ENCODE measurements around the gene PPP2R5C. TPM values are rescaled to one million over a fixed set of nuclear protein-coding genes. Genes with fewer than 3 reads are reported as not detected.

Gene PPP2R5C
- total RNA-seq, 1 experiment from 2014 or later, result 93.0 TPM

DNA sequence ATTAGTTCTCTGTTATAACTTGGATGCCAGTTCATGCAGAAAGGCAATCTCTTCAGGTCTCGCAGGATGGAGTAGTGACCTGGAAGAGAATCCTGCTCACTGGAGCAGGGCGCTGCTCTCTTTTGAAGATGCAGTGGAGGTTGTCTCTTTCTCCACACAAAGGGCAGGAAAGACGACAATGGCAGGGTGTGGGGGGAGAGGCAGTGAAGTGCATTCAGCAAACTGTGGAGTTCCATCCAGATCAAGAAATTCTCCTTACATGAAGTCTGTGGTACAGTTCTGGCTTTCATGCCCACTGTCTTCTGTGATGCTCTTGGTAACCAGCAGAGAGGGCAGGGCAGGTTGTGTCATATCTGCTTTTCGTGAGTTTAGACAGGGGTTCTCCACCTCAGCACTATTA is 6.6 kb upstream of the PPP2R5C start:
- no peak overlapping the region for H4K5ac ChIP-seq (ENCODE audit: insufficient read length, low read depth, low read length)
- H3K79me2 ChIP-seq (ENCODE audit: insufficient read depth, low read length), result no peaks in the 10 kb centered on the region
- Mint-ChIP-seq H3K36me3 (ENCODE audit: insufficient read depth in 1 of 3, low read depth in 3 of 3) (no peaks in the 10 kb centered on the region), H3K4me1 (peaks cover 7 to 11% of the 10 kb centered on the region in 2 experiments), H3K9me3 (peaks cover 5 to 10% of the 10 kb centered on the region in 2 experiments; a peak in 4 of 5 replicates), H3K4me3 (no peak overlapping the region), H3K27me3 (ENCODE audit: low read depth) (peaks cover 49% of the 10 kb centered on the region), H3K27ac (no peak overlapping the region)
- no peak overlapping the region for H2BK12ac ChIP-seq (ENCODE audit: insufficient read length, low read depth, low read length)
- DNase-seq, result no peak
- H3K23me2 ChIP-seq (ENCODE audit: insufficient read length, low read depth, low read length, poor library complexity, severe bottlenecking), result peaks cover under 1% of the 10 kb centered on the region
- H3K9ac ChIP-seq (ENCODE audit: extremely low read depth, insufficient read length, low read length), result no peak overlapping the region
- H3K4ac ChIP-seq (ENCODE audit: low read depth, low read length), result no peak overlapping the region
- no peaks in the 10 kb centered on the region for H3K4me1 ChIP-seq (ENCODE audit: insufficient read depth, low read length)
- no peak overlapping the region for H3K56ac ChIP-seq (ENCODE audit: insufficient read length, low read depth, low read length)
- H3K18ac ChIP-seq (ENCODE audit: insufficient read length, low read depth, low read length), result no peak overlapping the region
- no peak overlapping the region for H4K91ac ChIP-seq (ENCODE audit: insufficient read length, low read depth, low read length)
- H2BK5ac ChIP-seq (ENCODE audit: insufficient read length, low read length), result no peak overlapping the region
- WGBS (ENCODE audit: extremely low coverage, insufficient read length, low lambda C conversion rate), result no CpG with 5 or more reads among the region's 4 CpGs
- H3K27me3 ChIP-seq (ENCODE audit: insufficient read depth, low read length), result peaks cover 4% of the 10 kb centered on the region; the same call in 1 of the 2 replicates
- H2AFZ ChIP-seq (ENCODE audit: low read length), result no peak overlapping the region
- H3K79me1 ChIP-seq (ENCODE audit: insufficient read depth, low read depth, low read length, poor library complexity, severe bottlenecking), result no peaks in the 10 kb centered on the region
- no peak overlapping the region for H2BK20ac ChIP-seq (ENCODE audit: low read depth, low read length, poor library complexity, severe bottlenecking)
- H3K4me2 ChIP-seq (ENCODE audit: insufficient read depth, insufficient read length, low read length), result no peak overlapping the region
- H3K23ac ChIP-seq (ENCODE audit: insufficient read length, low read depth, low read length), result no peak overlapping the region
- H3T11ph ChIP-seq (ENCODE audit: low read length), result no peak overlapping the region
- H3K9me3 ChIP-seq (ENCODE audit: control insufficient read depth, low read depth, low read length), result no peaks in the 10 kb centered on the region
- H4K8ac ChIP-seq (replicated peaks; ENCODE audit: insufficient read length, low read depth, low read length), result no peak overlapping the region
- no peak for TF ChIP-seq CTCF (conservative IDR thresholded peaks at IDR 0.05)
- no peak overlapping the region for H3K14ac ChIP-seq (ENCODE audit: insufficient read depth, low read length)
- no peak overlapping the region for H2BK120ac ChIP-seq (ENCODE audit: low read depth, low read length, poor library complexity, severe bottlenecking)
- no peaks in the 10 kb centered on the region for H4K20me1 ChIP-seq (ENCODE audit: control insufficient read depth, insufficient read depth, insufficient read length)
- H2BK15ac ChIP-seq (ENCODE audit: low read depth, low read length), result no peak overlapping the region
- no peak overlapping the region for H3K27ac ChIP-seq (ENCODE audit: insufficient read length, low read depth, low read length)
- no peak overlapping the region for H2AK5ac ChIP-seq (ENCODE audit: insufficient read length, low read length)
